OCI-LY3 (cell line): ENCODE results near the gene IFRD2.

Experiments
- EZH2phosphoT487 ChIP-seq: fragments of 200-600 bp; shearing (Covaris generic); IDR thresholded peaks from 2 replicates; pipeline ENCODE4 v1.6.1; 2018; ENCODE audit warnings: antibody characterized with exemption, mixed run types, low read depth
- TF ChIP-seq, protein P1 (sequence below): fragments of 200-600, 300-600 bp; sonication (generic); IDR thresholded peaks from 2 replicates; pipeline ENCODE4 v1.5.1; 2014; ENCODE audit warnings: antibody characterized with exemption, low read length, low read depth

DNA sequence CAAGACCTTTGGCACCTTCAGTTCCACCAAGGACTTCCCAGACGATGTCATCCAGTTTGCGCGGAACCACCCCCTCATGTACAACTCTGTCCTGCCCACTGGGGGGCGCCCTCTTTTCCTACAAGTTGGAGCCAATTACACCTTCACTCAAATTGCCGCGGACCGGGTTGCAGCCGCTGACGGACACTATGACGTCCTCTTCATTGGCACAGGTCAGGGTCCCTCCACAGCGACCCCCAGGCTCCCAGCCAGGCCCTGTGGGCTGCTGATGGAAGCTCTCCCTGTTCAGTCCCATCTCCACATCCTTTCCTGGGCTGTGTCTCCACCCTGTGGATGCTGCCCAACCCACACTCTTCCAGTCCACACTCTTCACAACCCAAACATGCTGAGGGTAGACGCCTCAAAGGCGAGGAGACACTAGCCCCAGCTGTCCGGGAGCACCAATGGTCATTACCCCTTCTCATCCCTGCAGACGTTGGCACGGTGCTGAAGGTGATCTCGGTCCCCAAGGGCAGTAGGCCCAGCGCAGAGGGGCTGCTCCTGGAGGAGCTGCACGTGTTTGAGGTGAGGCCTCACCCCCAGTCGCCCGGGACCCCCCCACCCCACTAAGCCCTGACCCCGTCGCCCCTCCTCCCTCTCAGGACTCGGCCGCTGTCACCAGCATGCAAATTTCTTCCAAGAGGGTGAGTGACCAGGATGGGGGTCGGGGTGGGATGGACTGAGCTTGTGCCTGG is 17.7 kb downstream of the IFRD2 start:
- TF ChIP-seq, protein P1, sequence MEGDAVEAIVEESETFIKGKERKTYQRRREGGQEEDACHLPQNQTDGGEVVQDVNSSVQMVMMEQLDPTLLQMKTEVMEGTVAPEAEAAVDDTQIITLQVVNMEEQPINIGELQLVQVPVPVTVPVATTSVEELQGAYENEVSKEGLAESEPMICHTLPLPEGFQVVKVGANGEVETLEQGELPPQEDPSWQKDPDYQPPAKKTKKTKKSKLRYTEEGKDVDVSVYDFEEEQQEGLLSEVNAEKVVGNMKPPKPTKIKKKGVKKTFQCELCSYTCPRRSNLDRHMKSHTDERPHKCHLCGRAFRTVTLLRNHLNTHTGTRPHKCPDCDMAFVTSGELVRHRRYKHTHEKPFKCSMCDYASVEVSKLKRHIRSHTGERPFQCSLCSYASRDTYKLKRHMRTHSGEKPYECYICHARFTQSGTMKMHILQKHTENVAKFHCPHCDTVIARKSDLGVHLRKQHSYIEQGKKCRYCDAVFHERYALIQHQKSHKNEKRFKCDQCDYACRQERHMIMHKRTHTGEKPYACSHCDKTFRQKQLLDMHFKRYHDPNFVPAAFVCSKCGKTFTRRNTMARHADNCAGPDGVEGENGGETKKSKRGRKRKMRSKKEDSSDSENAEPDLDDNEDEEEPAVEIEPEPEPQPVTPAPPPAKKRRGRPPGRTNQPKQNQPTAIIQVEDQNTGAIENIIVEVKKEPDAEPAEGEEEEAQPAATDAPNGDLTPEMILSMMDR = peak; percentile 95
- TF ChIP-seq EZH2phosphoT487 = no peak
